ENCODE measurements around the gene SYNDIG1L. TPM values are rescaled to one million over a fixed set of nuclear protein-coding genes. Genes with fewer than 3 reads are reported as not detected.

The SYNDIG1L gene
- total RNA-seq, 6 experiments from 2014 or later, result not detected

DNA sequence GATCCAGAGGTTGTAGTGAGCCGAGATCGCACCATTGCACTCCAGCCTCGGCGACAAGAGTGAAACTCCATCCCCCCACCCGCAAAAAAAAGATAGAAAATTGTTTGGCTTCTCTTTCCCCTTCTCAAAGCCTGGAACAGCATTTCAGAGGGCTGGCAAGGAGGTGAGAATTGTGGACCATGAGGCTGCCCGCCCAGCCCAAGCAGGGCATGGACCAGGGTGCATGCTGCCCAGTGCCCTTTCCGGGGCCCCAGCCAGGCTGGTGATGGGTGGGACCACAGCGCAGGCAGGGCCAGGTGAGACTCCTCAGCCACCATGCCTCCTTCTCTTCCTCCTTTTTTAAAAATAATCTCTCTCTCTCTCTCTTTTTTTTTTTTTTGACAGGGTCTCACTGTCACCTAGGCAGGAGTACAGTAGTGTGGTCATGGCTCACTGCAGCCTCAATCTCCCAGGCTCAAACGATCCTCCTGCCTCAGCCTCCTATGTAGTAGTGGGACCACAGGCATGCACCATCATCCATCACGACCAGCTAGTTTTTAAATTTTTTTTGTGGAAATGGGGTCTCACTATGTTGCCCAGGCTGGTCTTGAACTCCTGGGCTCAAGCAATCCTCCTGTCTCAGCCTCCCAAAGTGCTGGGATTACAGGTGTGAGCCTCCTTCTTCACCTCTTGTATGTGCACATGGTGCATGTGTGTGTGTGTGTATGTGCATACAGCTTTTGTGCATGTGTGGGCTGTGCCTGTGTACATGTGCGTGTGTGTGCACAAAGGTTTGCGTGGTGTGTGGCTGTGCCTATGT lies 22.2 kb downstream of the SYNDIG1L start:
- Mint-ChIP-seq H3K4me3 (no peak overlapping the region), H3K9me3 (no peaks in the 10 kb centered on the region), H3K27ac (no peak overlapping the region), H3K36me3 (ENCODE audit: low read depth) (no peaks in the 10 kb centered on the region), H3K4me1 (ENCODE audit: low read depth) (peaks cover 9% of the 10 kb centered on the region; the same call in 1 of the 2 replicates), H3K27me3 (ENCODE audit: insufficient read depth) (peaks cover 62% of the 10 kb centered on the region)
- no peak for DNase-seq
- TF ChIP-seq, protein P1, sequence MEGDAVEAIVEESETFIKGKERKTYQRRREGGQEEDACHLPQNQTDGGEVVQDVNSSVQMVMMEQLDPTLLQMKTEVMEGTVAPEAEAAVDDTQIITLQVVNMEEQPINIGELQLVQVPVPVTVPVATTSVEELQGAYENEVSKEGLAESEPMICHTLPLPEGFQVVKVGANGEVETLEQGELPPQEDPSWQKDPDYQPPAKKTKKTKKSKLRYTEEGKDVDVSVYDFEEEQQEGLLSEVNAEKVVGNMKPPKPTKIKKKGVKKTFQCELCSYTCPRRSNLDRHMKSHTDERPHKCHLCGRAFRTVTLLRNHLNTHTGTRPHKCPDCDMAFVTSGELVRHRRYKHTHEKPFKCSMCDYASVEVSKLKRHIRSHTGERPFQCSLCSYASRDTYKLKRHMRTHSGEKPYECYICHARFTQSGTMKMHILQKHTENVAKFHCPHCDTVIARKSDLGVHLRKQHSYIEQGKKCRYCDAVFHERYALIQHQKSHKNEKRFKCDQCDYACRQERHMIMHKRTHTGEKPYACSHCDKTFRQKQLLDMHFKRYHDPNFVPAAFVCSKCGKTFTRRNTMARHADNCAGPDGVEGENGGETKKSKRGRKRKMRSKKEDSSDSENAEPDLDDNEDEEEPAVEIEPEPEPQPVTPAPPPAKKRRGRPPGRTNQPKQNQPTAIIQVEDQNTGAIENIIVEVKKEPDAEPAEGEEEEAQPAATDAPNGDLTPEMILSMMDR (IDR thresholded peaks at IDR 0.05), result no peak

DNA sequence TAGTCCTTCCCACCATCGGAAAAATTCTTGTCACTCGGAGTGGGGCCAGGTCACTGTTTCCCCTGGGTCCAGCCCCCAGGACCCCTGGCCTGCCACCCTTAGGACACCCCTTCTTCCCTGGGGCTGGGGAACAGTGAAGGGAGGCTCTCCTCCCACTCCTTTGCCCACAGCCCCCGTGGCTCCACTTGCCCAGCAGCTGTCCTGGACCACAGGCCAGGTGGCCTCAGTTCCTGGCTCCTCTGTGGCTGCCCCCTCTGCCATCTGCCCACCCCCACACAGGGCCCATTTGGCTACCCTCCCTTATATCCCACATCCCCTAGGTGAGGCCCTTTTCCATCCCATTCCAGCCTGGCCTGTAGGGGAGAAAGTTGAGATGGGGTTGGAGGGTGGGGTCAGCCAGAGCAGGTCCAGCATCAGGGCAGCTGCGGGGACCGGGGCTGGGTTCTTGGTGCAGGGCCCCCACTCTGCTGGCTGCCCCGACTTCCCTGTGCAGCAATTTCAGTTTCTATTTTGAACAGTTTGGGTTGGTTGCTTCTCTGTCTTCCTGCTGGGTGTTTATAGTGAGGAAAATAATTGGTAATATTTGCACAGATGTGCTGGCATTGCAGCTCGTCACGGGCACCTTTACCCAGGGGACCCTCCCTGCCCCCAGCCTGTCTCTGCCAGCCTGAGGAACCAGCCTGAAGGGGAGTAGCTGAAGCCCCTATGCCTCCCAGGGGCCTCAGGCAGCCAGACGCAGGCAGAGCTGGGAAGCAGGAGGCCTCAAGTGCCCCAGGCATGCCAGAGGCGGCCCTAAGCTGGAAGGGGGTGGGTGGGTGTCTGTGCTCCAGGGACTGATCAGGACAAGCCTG lies 23.4 kb downstream of the SYNDIG1L start:
- DNase-seq, result no peak
- H3K36me3 Mint-ChIP-seq (ENCODE audit: low read depth), result no peaks in the 10 kb centered on the region
- H3K27ac Mint-ChIP-seq, result no peak overlapping the region
- no peaks in the 10 kb centered on the region for H3K9me3 Mint-ChIP-seq
- TF ChIP-seq, protein P1 (IDR thresholded peaks at IDR 0.05), result no peak
- H3K4me3 Mint-ChIP-seq, result no peak overlapping the region
- H3K4me1 Mint-ChIP-seq (ENCODE audit: low read depth), result peaks cover 9% of the 10 kb centered on the region; the same call in 1 of the 2 replicates
- H3K27me3 Mint-ChIP-seq (ENCODE audit: insufficient read depth), result peaks cover 62% of the 10 kb centered on the region

DNA sequence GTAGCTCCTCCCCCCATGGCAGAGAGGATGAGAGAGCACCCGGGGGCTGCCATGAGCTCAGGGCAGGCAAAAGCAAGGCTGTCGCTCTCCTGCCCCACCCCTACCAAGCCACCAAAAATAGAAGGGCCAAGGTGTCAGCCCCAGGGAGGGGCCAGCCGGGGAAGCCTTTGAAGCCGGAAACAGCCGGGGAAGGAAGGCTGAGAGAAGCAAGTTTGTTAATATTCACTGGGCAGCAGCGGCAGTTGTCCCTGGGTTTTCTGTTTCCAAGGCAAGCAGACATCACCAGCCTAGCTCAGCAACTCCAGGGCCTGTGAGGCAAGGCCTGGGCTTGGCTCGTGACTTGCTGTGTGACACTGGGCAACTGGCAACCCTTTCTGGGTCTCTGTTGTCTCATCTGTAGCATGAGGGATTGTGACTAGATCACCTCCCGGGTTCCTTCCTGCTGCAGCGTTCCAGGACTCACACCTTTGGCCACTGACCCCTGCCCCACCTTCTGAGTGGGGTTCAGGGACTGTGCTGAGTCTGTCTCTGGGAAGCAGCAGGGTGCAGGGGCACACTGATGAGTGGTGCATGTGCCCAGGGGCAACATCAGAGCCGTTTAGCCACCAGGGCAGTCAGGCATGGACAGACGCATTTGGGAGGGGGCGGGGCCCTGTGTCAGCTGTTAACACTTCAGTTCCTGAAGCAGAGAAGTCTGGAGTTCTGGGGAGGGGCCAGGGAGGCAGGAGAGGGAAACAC lies 24.3 kb downstream of the SYNDIG1L start:
- H3K4me3 Mint-ChIP-seq, result no peak overlapping the region
- peaks cover 63% of the 10 kb centered on the region for H3K27me3 Mint-ChIP-seq (ENCODE audit: insufficient read depth)

DNA sequence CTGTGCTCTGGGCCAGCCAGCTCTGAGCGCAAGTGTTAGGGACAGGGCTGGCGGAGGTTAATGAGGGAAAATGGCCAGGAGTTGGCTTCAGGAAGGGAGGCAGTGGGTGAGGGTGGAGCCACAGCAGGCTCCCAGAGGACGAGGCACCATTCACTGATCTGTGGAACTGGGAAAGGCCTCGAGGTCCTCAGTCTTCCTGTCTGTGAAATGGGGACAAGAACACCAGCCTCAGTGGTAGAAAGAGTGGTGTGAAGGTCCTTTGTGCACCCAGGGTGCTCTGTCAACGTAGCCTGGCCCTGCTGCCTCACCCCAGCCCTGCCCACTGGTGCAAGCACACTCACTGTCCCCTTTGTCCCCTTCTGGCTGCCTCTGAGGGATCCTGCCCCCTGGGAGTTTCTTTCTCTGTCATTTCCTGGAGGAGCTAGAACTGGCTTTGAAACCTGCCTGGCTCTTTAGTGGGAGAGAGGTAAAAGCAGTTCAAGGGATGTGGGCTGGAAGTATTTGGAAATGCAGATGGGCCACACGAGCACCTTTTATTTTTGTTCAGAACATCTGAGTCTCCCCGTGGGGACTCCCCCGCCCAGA lies 25.0 kb downstream of the SYNDIG1L start:
- no peaks in the 10 kb centered on the region for H3K9me3 Mint-ChIP-seq
- H3K4me1 Mint-ChIP-seq (ENCODE audit: low read depth), result peaks cover 9% of the 10 kb centered on the region; the same call in 1 of the 2 replicates
- DNase-seq, result no peak
- H3K27me3 Mint-ChIP-seq (ENCODE audit: insufficient read depth), result peaks cover 68% of the 10 kb centered on the region
- no peaks in the 10 kb centered on the region for H3K36me3 Mint-ChIP-seq (ENCODE audit: low read depth)
- TF ChIP-seq, protein P1 (IDR thresholded peaks at IDR 0.05), result no peak
- H3K27ac Mint-ChIP-seq, result no peak overlapping the region
- H3K4me3 Mint-ChIP-seq, result no peak overlapping the region

More for the DNA sequence above, 24.3 kb downstream of the SYNDIG1L start:
- DNase-seq, result no peak
- Mint-ChIP-seq H3K9me3 (no peaks in the 10 kb centered on the region), H3K4me1 (ENCODE audit: low read depth) (peaks cover 9% of the 10 kb centered on the region; the same call in 1 of the 2 replicates), H3K27ac (no peak overlapping the region), H3K36me3 (ENCODE audit: low read depth) (no peaks in the 10 kb centered on the region)
- TF ChIP-seq, protein P1 (IDR thresholded peaks at IDR 0.05), result no peak

Data from HFFc6 (cell line).